ENCODE measurements around the gene SPON1.

DNA sequence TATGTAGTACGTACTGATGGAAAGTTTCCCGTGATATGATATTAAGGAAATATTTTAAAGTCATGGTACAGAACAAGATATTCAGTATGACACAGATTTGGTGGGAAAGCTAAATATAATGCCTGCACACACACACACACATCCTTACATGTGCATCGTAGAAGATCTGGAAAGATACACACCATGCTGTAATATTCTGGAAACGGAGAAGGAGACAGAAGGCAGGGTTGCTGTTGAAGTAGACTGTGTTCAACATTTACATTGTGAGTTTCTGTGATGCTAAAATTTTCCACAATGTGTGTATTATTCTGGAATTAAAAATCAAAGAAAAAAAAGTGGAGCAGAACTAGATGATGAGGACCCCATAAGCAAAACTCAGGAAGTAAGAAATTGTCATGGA is 278.4 kb downstream of the SPON1 start:
- TF ChIP-seq, protein P1, sequence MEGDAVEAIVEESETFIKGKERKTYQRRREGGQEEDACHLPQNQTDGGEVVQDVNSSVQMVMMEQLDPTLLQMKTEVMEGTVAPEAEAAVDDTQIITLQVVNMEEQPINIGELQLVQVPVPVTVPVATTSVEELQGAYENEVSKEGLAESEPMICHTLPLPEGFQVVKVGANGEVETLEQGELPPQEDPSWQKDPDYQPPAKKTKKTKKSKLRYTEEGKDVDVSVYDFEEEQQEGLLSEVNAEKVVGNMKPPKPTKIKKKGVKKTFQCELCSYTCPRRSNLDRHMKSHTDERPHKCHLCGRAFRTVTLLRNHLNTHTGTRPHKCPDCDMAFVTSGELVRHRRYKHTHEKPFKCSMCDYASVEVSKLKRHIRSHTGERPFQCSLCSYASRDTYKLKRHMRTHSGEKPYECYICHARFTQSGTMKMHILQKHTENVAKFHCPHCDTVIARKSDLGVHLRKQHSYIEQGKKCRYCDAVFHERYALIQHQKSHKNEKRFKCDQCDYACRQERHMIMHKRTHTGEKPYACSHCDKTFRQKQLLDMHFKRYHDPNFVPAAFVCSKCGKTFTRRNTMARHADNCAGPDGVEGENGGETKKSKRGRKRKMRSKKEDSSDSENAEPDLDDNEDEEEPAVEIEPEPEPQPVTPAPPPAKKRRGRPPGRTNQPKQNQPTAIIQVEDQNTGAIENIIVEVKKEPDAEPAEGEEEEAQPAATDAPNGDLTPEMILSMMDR (IDR thresholded peaks at IDR 0.05; ENCODE audit: control extremely low read depth in 1 of 3, insufficient read depth in 1 of 3, low read depth in 1 of 3, low read length in 3 of 3) = no peak
- no peak for TF ChIP-seq NRF1 (IDR thresholded peaks at IDR 0.05; ENCODE audit: low read depth, low read length)
- no peak for TF ChIP-seq POLR2A (IDR thresholded peaks at IDR 0.05; ENCODE audit: control extremely low read depth in 1 of 2, low read depth in 2 of 2, low read length in 2 of 2)
- no peak for TF ChIP-seq YY1 (IDR thresholded peaks at IDR 0.05; ENCODE audit: low read depth, low read length)
- TF ChIP-seq POLR2AphosphoS5 (IDR thresholded peaks at IDR 0.05; ENCODE audit: low read depth, low read length) = no peak
